K562 (cell line): ENCODE results near the gene WDR70.

ENCODE experiments used
- GTF2F1 ChIP-seq: IDR thresholded peaks from 2 replicates; pipeline ENCODE4 v1.6.1; 2011; ENCODE audit warnings: low read depth, low read length, improper control_type of control experiment
- HDAC2 ChIP-seq: fragments of 450-650 bp; IDR thresholded peaks from 2 replicates; pipeline ENCODE4 v1.6.1; 2016; ENCODE audit warnings: mild to moderate bottlenecking
- TCF7L2 ChIP-seq: fragments of 150-350 bp; IDR thresholded peaks from 2 replicates; pipeline ENCODE4 v1.6.1; 2016; ENCODE audit warnings: low read depth, mild to moderate bottlenecking, low read length, moderate library complexity
- USF1 ChIP-seq: sonication (generic); formaldehyde crosslinking; IDR thresholded peaks from 2 replicates; pipeline ENCODE4 v1.9.0; 2022; ENCODE audit warnings: mild to moderate bottlenecking, missing genetic modification reagents
- ZNF655 ChIP-seq: fragments of 250-450 bp; sonication (Bioruptor Pico); IDR thresholded peaks from 2 replicates; pipeline ENCODE4 v1.5.0; 2021
- TF ChIP-seq, protein P1 (sequence below), 2 experiments: fragments of 450-650 bp in 1 of 2; sonication (generic) in 1 of 2; formaldehyde crosslinking in 1 of 2; IDR thresholded peaks in 1 of 2; conservative IDR thresholded peaks in 1 of 2; 2 replicates each; pipeline versions ENCODE4 v1.6.1 to v1.8.1; 2016 to 2023; ENCODE audit warnings: mild to moderate bottlenecking in 2 of 2, moderate library complexity in 2 of 2, inconsistent platforms in 1 of 2, missing genetic modification reagents in 1 of 2

GRCh38 chr5:37786416-37786815 is 407.3 kb downstream of the WDR70 start:
- TF ChIP-seq HDAC2 (no peak), USF1 (CRISPR knock-in tag) (no peak), TCF7L2 (no peak), GTF2F1 (no peak), ZNF655 (CRISPR knock-in tag) (no peak)
- TF ChIP-seq, protein P1, sequence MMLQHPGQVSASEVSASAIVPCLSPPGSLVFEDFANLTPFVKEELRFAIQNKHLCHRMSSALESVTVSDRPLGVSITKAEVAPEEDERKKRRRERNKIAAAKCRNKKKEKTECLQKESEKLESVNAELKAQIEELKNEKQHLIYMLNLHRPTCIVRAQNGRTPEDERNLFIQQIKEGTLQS (IDR thresholded peaks at IDR 0.05): no peak
- TF ChIP-seq, protein P1 (CRISPR knock-in tag; conservative IDR thresholded peaks at IDR 0.05): no peak
